Activated T-cell treated with anti-CD3 and anti-CD28 coated beads, Interleukin-2, amount 50 U/mL, for 1 hour (primary cell): Measurements from ENCODE around the gene CST7.
"Not testable (repeated sequence)": the region's sequence is repeated elsewhere in the genome, so short reads cannot be mapped to it uniquely, and the experiment has no call there.

Experiments
- DNase-seq: peaks from one replicate; pipeline ENCODE4 v3.0.0-alpha.2; 2020

CST7 gene, protein sequence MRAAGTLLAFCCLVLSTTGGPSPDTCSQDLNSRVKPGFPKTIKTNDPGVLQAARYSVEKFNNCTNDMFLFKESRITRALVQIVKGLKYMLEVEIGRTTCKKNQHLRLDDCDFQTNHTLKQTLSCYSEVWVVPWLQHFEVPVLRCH

GRCh38 chr20:24948939-24949679 lies at the start of gene CST7:
TSS of gene CST7 (plus strand) at chr20:24949269. CDS start at chr20:24949506, 237 bp downstream.
- peak; percentile 83 for DNase-seq

DNA sequence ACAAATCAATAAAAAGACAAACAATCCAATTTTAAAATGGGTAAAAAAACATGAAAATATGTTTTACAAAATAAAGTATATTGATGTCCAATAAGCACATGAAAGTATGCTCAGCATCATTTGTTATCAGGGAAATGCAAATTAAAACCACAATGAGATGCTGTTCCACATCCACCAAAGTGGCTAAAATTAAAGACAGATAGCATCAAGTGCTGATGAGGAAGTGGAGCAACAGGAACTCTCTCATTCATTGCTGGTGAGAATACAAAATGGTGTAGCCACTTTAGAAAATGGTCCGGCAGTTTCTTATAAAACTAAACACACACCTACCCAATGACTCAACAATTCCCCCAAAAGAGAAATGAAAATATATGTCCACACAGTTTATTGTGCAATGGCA lies 42.3 kb upstream of the CST7 start:
- DNase-seq: no peak

DNA sequence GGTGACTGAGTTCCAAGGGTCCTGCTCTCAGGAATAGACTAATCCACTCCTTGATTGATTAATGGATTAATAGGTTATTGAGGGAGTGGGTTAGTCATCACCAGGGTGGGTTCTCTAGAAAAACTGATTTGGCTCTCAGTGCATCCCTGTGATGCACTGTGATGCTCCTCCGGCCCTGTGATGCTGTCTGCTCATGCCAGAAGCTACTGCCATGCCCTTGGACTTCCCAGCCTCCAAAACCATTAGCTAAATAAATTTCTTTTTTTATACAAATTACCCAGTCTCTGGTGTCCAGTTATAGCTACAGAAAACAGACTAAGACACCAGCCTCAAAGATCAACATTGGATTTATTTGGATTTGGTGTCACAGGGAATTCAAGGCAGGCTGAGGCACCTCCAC lies 40.4 kb upstream of the CST7 start:
- no peak for DNase-seq

GRCh38 chr20:24909086-24909780 lies 39.8 kb upstream of the CST7 start:
- no peak for DNase-seq

DNA sequence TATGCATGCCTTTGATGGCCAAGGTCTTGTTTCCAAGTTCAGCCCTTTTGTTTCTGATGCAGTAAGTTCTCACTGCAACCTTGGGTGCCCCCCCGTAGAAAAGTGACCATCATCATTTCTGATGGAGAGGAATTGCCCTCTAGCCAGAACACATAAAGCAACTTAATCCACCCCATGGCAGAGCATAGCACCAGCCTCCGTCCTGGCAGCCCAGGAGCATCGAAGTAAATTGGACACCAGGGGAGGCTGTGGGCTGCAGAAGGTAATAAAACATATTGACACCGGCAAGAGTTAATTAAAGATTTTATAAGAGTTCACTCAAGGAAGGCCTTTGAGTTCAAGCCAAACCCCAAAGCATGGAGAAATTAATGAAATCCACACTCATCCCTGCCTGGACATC lies 39.2 kb upstream of the CST7 start:
- no peak for DNase-seq

GRCh38 chr20:24910461-24910860 lies 38.6 kb upstream of the CST7 start:
- no peak for DNase-seq

- DNase-seq: no peak
Observed at GRCh38 chr20:24911461-24911860, 37.6 kb upstream of the CST7 start.

- DNase-seq: no peak
Observed at GRCh38 chr20:24912397-24913075, 36.5 kb upstream of the CST7 start.

DNA sequence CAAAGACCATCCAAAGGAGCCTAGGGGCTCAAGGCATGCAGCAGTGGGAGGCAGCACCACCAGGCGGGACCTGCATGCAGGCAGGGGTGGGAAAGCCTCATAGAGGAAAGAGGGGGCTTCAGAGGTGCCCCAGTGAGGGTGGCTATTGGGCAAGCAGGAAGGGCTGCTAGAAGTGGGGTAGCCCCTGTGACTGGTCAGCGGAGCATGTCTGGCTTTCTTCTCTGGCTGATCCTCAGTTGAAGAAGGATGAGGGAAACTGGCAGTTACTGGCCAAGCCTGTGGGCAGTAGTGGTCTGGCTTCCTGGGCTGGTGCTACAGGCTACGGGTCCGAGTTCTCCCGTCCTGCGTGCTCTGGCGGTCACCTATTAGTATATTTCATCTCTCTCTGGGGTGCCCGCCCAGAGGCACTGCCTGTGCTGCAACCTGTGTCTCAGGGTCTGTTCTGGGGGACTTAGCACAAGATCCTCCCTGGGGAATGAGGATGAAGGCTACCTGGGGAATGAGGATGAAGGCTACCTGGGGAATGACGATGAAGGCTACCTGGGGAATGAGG lies 35.9 kb upstream of the CST7 start:
- DNase-seq: no peak

DNA sequence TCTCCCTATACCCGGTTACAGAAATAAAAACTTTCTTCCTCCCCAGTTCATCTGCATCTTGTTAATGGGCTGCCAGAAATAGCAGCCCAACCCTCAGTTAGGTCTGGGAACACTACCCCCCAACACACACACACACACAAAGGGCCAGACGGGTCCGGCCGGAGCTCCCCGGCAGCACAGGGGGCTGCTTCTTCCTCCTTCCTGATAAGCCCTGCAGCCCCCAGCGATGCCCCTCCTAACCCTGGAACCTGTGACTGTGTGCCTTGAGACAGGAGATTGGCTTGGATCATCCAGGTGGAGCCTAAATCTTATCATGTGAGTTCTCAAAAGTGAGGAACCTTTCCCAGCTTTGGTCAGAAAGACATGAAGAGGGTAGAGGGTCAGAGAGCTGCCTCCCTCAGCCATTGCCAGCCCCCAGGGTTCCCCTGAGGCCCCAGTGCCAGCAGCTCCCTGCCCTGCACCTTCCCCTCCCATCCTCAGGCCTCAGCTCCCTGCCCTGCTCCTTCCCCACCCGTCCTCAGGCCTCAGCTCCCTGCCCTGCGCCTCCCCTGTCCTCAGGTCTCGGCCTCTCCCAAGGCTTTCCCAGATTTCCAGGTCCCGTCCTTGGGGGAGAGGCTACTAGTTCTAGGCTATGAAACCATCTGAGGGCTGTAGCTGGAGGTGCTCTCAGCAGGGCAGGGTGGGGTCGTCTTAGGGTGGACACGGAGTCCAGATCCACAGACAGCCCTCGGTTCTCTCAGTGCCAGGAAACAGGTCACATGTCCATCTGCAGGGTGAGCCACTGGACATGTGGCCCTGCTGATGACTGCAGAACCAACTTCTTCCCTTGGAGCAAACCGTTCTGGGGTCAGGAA lies 34.5 kb upstream of the CST7 start:
- no peak for DNase-seq

- DNase-seq: no peak
Observed at GRCh38 chr20:24915440-24915839, 33.6 kb upstream of the CST7 start.

DNA sequence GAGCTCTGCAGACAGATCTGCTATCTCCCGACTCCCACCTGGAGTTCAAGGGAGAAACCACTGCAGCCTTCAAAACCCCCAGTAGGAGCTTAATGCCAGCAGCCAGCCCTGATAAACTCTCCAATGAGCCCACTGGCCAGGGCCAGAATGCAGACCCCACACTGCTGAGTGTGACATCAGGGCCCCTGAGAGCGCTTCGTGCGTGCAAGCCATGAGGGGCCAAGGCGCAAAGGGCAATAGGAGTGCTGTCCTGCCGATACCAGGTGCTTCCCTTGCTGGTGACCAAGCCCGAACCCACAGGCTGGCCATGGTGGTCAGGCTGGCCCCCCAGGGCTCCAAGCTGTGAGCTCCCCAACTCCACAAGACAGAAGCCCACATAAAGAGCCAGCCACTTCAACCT lies 33.2 kb upstream of the CST7 start:
- DNase-seq: no peak

- no peak for DNase-seq
Observed at GRCh38 chr20:24916412-24916811, 32.7 kb upstream of the CST7 start.

DNA sequence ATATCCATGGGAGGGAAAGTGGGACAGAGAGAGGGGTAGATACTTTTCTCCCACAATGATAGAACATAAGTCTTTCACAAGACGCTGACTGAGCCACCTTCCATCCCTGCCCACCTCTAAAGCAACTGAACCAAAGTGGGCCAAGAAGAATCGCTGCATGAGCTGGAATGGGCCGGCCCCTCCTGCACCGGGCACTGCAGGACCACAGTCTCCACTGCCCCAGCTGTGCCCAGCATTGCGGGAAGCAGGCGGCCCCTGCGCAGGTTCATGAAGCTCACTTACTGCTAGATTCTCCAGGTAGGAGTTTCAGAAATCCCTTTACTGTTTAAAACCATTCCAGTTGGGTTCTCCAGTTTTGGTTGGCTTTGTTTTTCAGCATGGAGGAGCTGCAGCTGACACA lies 32.0 kb upstream of the CST7 start:
- no peak for DNase-seq

- DNase-seq: peak; percentile 50
Observed at GRCh38 chr20:24917797-24918578, 31.1 kb upstream of the CST7 start.

DNA sequence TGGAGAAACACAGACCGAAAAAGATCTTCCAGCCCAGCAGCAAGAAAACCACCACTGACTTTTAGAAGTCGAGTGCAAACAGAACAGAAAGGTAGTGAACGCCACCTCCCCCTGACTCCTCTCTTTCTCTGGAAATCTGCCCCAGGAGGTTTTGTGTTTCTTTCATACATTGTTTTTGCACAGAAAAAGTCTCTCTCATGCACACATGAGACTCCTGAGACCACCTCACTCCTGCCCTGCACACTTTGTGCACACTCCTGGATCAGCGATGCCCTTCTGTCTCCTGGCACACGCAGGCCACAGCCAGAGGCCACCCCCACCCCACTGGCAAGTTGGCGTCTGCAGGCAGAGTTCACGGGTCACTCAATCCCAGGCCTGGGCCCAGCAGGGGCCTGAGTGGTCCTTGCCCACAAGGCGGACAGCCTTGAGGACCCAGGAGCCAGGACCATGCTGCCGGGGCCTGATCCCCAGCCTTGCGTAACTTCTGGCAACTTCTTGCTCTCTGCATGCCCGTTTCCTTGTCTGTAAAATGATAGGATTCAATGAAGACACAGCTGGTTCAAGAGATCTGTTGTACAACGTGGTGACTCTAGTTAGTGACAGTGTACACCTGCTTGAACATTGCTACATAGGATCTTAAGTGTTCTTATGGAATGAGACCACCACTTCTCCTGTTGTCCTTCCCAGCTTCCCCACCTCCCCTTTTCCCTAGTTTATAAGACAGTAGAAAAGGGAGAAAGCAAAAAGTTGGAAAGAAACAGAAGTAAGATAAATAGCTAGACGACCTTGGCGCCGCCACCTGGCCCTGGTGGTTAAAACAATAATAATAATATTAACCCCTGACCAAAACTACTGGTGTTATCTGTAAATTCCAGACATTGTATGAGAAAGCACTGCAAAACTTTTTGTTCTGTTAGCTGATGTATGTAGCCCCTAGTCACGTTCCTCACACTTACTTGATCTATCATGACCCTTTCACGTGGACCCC lies 30.2 kb upstream of the CST7 start:
- DNase-seq: no peak

GRCh38 chr20:24919665-24920064 lies 29.4 kb upstream of the CST7 start:
- DNase-seq: not testable (repeated sequence)

DNA sequence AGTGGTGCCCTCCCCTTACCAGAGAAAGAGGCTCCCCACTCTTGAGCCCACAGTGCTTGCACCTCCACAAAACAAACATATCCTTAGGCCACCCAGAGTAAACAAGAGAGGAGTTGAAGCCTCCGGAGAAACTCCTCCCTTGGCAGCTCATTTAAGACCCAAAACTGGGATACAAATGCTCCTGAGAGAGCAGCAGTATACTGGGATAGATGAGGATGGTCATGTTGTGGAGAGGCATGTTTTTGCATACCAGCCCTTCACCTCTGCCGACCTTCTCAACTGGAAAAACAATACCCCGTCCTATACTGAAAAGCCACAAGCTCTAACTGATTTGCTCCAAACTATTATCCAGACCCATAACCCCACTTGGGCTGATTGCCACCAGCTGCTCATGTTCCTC lies 28.4 kb upstream of the CST7 start:
- DNase-seq: not testable (repeated sequence)

- DNase-seq: not testable (repeated sequence)
Observed at GRCh38 chr20:24929259-24929658, 19.8 kb upstream of the CST7 start.
